Measurements from ENCODE around the gene KRTAP5-8. TPM values are rescaled to one million over a fixed set of nuclear protein-coding genes. Genes with fewer than 3 reads are reported as not detected.

Gene KRTAP5-8
- total and polyA plus RNA-seq, 2 experiments from 2014 or later = not detected

DNA sequence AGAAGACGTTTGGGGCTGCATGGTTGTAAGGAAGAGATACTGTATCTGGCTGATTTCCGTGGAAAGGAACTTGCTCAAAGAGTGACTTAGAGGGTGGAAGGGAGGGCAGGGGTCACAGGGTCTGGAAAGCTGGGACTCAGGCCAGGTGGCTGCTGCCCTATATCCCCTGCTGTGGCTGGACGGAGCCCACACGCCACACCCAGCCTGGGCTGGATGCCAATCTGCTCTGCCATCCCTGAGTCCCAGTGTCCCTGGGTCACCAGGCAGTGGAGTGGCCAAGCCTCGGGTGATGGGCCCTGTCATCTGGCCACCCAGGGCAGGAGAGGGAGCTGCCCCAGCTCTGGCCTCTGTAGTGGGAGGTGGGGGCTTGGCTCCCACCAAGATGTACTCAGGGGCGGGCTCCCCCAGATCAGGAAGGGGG lies 37.2 kb upstream of the KRTAP5-8 start:
- DNase-seq (ENCODE audit: low spot score) (no peak), ATAC-seq (no peak)
- Histone ChIP-seq H3F3A (replicated peaks; ENCODE audit: low read depth) (no peaks in the 10 kb centered on the region), H4K20me1 (replicated peaks; ENCODE audit: insufficient read depth) (no peaks in the 10 kb centered on the region), H2AFZ (no peak overlapping the region), H3K9me2 (ENCODE audit: insufficient read depth) (no peaks in the 10 kb centered on the region), H3K36me3 (ENCODE audit: insufficient read depth) (peaks cover 8% of the 10 kb centered on the region; the same call in 1 of the 2 replicates), H3K4me1 (ENCODE audit: insufficient read depth) (peaks cover 6% of the 10 kb centered on the region; the same call in 1 of the 2 replicates), H3K27me3 (ENCODE audit: insufficient read depth) (no peaks in the 10 kb centered on the region), H3K4me3 (no peak overlapping the region), H3K79me2 (replicated peaks; ENCODE audit: insufficient read depth) (no peaks in the 10 kb centered on the region), H3K27ac (ENCODE audit: low read depth) (no peak overlapping the region), H3K4me2 (no peak overlapping the region)
- peaks cover 14% of the 10 kb centered on the region for H3K4me1 Mint-ChIP-seq
- H3K4me3 Mint-ChIP-seq = no peak overlapping the region
- TF ChIP-seq EZH2phosphoT487 (IDR thresholded peaks at IDR 0.05; ENCODE audit: unreplicated experiment) = no peak
- TF ChIP-seq, protein P1, sequence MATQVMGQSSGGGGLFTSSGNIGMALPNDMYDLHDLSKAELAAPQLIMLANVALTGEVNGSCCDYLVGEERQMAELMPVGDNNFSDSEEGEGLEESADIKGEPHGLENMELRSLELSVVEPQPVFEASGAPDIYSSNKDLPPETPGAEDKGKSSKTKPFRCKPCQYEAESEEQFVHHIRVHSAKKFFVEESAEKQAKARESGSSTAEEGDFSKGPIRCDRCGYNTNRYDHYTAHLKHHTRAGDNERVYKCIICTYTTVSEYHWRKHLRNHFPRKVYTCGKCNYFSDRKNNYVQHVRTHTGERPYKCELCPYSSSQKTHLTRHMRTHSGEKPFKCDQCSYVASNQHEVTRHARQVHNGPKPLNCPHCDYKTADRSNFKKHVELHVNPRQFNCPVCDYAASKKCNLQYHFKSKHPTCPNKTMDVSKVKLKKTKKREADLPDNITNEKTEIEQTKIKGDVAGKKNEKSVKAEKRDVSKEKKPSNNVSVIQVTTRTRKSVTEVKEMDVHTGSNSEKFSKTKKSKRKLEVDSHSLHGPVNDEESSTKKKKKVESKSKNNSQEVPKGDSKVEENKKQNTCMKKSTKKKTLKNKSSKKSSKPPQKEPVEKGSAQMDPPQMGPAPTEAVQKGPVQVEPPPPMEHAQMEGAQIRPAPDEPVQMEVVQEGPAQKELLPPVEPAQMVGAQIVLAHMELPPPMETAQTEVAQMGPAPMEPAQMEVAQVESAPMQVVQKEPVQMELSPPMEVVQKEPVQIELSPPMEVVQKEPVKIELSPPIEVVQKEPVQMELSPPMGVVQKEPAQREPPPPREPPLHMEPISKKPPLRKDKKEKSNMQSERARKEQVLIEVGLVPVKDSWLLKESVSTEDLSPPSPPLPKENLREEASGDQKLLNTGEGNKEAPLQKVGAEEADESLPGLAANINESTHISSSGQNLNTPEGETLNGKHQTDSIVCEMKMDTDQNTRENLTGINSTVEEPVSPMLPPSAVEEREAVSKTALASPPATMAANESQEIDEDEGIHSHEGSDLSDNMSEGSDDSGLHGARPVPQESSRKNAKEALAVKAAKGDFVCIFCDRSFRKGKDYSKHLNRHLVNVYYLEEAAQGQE (IDR thresholded peaks at IDR 0.05; ENCODE audit: unreplicated experiment) = no peak
- TF ChIP-seq, protein P2, sequence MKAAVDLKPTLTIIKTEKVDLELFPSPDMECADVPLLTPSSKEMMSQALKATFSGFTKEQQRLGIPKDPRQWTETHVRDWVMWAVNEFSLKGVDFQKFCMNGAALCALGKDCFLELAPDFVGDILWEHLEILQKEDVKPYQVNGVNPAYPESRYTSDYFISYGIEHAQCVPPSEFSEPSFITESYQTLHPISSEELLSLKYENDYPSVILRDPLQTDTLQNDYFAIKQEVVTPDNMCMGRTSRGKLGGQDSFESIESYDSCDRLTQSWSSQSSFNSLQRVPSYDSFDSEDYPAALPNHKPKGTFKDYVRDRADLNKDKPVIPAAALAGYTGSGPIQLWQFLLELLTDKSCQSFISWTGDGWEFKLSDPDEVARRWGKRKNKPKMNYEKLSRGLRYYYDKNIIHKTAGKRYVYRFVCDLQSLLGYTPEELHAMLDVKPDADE (IDR thresholded peaks at IDR 0.05) = no peak
- TF ChIP-seq NANOG (IDR thresholded peaks at IDR 0.05; ENCODE audit: borderline replicate concordance) = no peak
- TF ChIP-seq ZNF114 (CRISPR knock-in tag; IDR thresholded peaks at IDR 0.05) = no peak
- no peak for TF ChIP-seq POLR2AphosphoS5 (IDR thresholded peaks at IDR 0.05; ENCODE audit: low read depth)
- TF ChIP-seq STAT1 (IDR thresholded peaks at IDR 0.05; ENCODE audit: unreplicated experiment) = no peak
- no peak for TF ChIP-seq JUNB (IDR thresholded peaks at IDR 0.05; ENCODE audit: unreplicated experiment)
- no peak for TF ChIP-seq ZNF331 (CRISPR knock-in tag; IDR thresholded peaks at IDR 0.05; ENCODE audit: low read depth)
- TF ChIP-seq, protein P3, sequence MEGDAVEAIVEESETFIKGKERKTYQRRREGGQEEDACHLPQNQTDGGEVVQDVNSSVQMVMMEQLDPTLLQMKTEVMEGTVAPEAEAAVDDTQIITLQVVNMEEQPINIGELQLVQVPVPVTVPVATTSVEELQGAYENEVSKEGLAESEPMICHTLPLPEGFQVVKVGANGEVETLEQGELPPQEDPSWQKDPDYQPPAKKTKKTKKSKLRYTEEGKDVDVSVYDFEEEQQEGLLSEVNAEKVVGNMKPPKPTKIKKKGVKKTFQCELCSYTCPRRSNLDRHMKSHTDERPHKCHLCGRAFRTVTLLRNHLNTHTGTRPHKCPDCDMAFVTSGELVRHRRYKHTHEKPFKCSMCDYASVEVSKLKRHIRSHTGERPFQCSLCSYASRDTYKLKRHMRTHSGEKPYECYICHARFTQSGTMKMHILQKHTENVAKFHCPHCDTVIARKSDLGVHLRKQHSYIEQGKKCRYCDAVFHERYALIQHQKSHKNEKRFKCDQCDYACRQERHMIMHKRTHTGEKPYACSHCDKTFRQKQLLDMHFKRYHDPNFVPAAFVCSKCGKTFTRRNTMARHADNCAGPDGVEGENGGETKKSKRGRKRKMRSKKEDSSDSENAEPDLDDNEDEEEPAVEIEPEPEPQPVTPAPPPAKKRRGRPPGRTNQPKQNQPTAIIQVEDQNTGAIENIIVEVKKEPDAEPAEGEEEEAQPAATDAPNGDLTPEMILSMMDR (conservative IDR thresholded peaks at IDR 0.05; ENCODE audit: low read depth in 2 of 2) = no peak
- TF ChIP-seq CREB1 (CRISPR knock-in tag; IDR thresholded peaks at IDR 0.05; ENCODE audit: low read depth) = no peak
- TF ChIP-seq, protein P4, sequence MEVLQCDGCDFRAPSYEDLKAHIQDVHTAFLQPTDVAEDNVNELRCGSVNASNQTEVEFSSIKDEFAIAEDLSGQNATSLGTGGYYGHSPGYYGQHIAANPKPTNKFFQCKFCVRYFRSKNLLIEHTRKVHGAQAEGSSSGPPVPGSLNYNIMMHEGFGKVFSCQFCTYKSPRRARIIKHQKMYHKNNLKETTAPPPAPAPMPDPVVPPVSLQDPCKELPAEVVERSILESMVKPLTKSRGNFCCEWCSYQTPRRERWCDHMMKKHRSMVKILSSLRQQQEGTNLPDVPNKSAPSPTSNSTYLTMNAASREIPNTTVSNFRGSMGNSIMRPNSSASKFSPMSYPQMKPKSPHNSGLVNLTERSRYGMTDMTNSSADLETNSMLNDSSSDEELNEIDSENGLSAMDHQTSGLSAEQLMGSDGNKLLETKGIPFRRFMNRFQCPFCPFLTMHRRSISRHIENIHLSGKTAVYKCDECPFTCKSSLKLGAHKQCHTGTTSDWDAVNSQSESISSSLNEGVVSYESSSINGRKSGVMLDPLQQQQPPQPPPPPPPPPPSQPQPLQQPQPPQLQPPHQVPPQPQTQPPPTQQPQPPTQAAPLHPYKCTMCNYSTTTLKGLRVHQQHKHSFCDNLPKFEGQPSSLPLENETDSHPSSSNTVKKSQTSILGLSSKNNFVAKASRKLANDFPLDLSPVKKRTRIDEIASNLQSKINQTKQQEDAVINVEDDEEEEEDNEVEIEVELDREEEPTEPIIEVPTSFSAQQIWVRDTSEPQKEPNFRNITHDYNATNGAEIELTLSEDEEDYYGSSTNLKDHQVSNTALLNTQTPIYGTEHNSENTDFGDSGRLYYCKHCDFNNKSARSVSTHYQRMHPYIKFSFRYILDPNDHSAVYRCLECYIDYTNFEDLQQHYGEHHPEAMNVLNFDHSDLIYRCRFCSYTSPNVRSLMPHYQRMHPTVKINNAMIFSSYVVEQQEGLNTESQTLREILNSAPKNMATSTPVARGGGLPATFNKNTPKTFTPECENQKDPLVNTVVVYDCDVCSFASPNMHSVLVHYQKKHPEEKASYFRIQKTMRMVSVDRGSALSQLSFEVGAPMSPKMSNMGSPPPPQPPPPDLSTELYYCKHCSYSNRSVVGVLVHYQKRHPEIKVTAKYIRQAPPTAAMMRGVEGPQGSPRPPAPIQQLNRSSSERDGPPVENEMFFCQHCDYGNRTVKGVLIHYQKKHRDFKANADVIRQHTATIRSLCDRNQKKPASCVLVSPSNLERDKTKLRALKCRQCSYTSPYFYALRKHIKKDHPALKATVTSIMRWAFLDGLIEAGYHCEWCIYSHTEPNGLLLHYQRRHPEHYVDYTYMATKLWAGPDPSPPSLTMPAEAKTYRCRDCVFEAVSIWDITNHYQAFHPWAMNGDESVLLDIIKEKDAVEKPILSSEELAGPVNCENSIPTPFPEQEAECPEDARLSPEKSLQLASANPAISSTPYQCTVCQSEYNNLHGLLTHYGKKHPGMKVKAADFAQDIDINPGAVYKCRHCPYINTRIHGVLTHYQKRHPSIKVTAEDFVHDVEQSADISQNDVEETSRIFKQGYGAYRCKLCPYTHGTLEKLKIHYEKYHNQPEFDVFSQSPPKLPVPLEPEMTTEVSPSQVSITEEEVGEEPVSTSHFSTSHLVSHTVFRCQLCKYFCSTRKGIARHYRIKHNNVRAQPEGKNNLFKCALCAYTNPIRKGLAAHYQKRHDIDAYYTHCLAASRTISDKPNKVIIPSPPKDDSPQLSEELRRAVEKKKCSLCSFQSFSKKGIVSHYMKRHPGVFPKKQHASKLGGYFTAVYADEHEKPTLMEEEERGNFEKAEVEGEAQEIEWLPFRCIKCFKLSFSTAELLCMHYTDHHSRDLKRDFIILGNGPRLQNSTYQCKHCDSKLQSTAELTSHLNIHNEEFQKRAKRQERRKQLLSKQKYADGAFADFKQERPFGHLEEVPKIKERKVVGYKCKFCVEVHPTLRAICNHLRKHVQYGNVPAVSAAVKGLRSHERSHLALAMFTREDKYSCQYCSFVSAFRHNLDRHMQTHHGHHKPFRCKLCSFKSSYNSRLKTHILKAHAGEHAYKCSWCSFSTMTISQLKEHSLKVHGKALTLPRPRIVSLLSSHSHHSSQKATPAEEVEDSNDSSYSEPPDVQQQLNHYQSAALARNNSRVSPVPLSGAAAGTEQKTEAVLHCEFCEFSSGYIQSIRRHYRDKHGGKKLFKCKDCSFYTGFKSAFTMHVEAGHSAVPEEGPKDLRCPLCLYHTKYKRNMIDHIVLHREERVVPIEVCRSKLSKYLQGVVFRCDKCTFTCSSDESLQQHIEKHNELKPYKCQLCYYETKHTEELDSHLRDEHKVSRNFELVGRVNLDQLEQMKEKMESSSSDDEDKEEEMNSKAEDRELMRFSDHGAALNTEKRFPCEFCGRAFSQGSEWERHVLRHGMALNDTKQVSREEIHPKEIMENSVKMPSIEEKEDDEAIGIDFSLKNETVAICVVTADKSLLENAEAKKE (CRISPR knock-in tag; IDR thresholded peaks at IDR 0.05) = no peak
- TF ChIP-seq EZH2 (IDR thresholded peaks at IDR 0.05; ENCODE audit: low read depth, unreplicated experiment) = no peak
- H3K27me3 Mint-ChIP-seq (ENCODE audit: insufficient read depth, low read depth, poor library complexity) = peaks cover 9% of the 10 kb centered on the region
- no peak overlapping the region for H3K27ac Mint-ChIP-seq
- peaks cover 5% of the 10 kb centered on the region; the same call in 2 of the 3 replicates for H3K9me3 Mint-ChIP-seq
- peaks cover 37% of the 10 kb centered on the region for H3K36me3 Mint-ChIP-seq (ENCODE audit: low read depth)
